ENCODE measurements around the gene PLIN3. TPM values are rescaled to one million over a fixed set of nuclear protein-coding genes. Genes with fewer than 3 reads are reported as not detected.

The PLIN3 gene
- total and polyA plus RNA-seq, 2 donors (not counting 1 experiment from before 2014, with no cell fraction given): 27.6 to 34.3 TPM

DNA sequence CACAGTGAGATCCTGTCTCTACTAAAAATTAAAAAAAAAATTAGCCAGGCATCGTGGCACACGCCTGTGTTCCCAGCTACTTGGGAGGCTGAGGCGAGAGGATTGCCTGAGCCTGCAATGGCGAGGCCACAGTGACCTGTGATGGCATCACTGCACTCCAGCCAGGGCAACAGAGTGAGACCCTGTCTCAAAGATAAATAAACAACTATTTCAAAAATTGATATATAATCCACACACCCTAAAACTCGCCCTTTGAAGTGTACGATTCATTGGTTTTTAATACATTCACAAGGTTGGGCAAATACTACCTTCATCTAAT is 23.9 kb downstream of the PLIN3 start:
- Histone ChIP-seq H3K9me3 (ENCODE audit: control extremely low read depth in 1 of 3, control insufficient read depth in 2 of 3, insufficient read depth in 1 of 3, low read length in 2 of 3) (no peaks in the 10 kb centered on the region), H3K9ac (ENCODE audit: low read length) (no peak overlapping the region), H2AFZ (ENCODE audit: insufficient read depth, low read depth, low read length, poor library complexity, severe bottlenecking) (no peak overlapping the region), H3K4me3 (ENCODE audit: control extremely low read depth in 1 of 5, extremely low read depth in 1 of 5, insufficient read depth in 1 of 5, low read depth in 2 of 5, low read length in 4 of 5) (no peak overlapping the region), H3K4me1 (ENCODE audit: control insufficient read depth in 2 of 2, insufficient read depth in 2 of 2, low read length in 2 of 2) (peaks cover 0 to 13% of the 10 kb centered on the region in 2 donors), H3K4me2 (replicated peaks; ENCODE audit: low read depth, low read length, poor library complexity, severe bottlenecking) (no peak overlapping the region), H3K27me3 (replicated peaks in 1 of 4; ENCODE audit: control extremely low read depth in 1 of 4, control insufficient read depth in 3 of 4, insufficient read depth in 4 of 4, low read length in 3 of 4) (no peaks in the 10 kb centered on the region), H3K36me3 (replicated peaks in 1 of 2; ENCODE audit: control extremely low read depth in 1 of 2, control insufficient read depth in 1 of 2, extremely low read depth in 1 of 2, insufficient read depth in 2 of 2, low read length in 1 of 2) (peaks cover 1 to 30% of the 10 kb centered on the region in 2 experiments), H3K27ac (ENCODE audit: low read length in 2 of 2) (no peak overlapping the region), H4K20me1 (ENCODE audit: control insufficient read depth, insufficient read depth, low read length, poor library complexity, severe bottlenecking) (no peaks in the 10 kb centered on the region), H3K79me2 (ENCODE audit: control insufficient read depth, insufficient read depth, low read length) (peaks cover 4% of the 10 kb centered on the region)
- TF ChIP-seq, protein P1, sequence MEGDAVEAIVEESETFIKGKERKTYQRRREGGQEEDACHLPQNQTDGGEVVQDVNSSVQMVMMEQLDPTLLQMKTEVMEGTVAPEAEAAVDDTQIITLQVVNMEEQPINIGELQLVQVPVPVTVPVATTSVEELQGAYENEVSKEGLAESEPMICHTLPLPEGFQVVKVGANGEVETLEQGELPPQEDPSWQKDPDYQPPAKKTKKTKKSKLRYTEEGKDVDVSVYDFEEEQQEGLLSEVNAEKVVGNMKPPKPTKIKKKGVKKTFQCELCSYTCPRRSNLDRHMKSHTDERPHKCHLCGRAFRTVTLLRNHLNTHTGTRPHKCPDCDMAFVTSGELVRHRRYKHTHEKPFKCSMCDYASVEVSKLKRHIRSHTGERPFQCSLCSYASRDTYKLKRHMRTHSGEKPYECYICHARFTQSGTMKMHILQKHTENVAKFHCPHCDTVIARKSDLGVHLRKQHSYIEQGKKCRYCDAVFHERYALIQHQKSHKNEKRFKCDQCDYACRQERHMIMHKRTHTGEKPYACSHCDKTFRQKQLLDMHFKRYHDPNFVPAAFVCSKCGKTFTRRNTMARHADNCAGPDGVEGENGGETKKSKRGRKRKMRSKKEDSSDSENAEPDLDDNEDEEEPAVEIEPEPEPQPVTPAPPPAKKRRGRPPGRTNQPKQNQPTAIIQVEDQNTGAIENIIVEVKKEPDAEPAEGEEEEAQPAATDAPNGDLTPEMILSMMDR (IDR thresholded peaks at IDR 0.05): no peak
- no peak for TF ChIP-seq EZH2 (IDR thresholded peaks at IDR 0.05; ENCODE audit: borderline replicate concordance, insufficient read depth, low read depth, low read length, poor library complexity, severe bottlenecking)
- no peaks in the 10 kb centered on the region for H3K9me3 Mint-ChIP-seq (ENCODE audit: insufficient read depth)
- no peak overlapping the region for H3K4me3 Mint-ChIP-seq
- intact Hi-C loops (cut with micrococcal nuclease): no loop called here
- ChIA-PET POLR2A (no interaction called here), CTCF (interaction anchor here (4.0 to 19.5 kb wide), 2 partner anchors 9 to 32 kb away, joined by 13 to 612 read pairs; no protein-coding TSS in a partner anchor)
- no peak overlapping the region for H3K27ac Mint-ChIP-seq
- H3K27me3 Mint-ChIP-seq: no peaks in the 10 kb centered on the region
- no peak for ATAC-seq (ENCODE audit: low read depth)
- no peak for DNase-seq
- 100% methylated on average over 6 of the region's 6 CpGs for WGBS (ENCODE audit: insufficient coverage)
- peaks cover 11% of the 10 kb centered on the region for H3K4me1 Mint-ChIP-seq

DNA sequence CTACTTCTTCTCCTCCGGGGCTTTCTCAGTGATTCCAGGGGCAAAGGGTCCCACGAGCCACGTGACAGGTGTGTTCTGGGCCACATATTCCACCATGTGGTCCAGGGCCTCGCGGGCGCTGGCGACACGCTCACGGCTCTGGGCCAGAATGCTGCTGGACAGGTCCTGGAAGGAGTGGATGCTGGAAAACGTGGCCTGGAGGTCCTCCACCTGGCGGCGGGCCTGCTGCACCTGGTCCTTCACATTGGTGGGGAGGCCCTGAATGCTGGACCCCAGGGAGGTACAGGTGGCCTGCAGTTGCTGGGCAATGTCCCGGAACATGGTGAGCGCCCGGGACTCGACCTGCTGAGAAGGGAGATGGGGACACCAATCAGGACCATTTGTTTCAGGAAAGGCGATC is 28.3 kb downstream of the PLIN3 start:
- WGBS (ENCODE audit: insufficient coverage): 98% methylated on average over 16 of the region's 17 CpGs
- CTCF ChIA-PET: interaction anchor here (1.6 kb wide), 1 partner anchor 12 kb away, joined by 4 read pairs; no protein-coding TSS in a partner anchor
- peaks cover 11% of the 10 kb centered on the region for H3K4me1 Mint-ChIP-seq
- no peaks in the 10 kb centered on the region for H3K9me3 Mint-ChIP-seq (ENCODE audit: insufficient read depth)
- intact Hi-C loops (cut with micrococcal nuclease): no loop called here
- Histone ChIP-seq H4K20me1 (ENCODE audit: control insufficient read depth, insufficient read depth, low read length, poor library complexity, severe bottlenecking) (no peaks in the 10 kb centered on the region), H2AFZ (ENCODE audit: insufficient read depth, low read depth, low read length, poor library complexity, severe bottlenecking) (no peak overlapping the region), H3K9ac (ENCODE audit: low read length) (no peak overlapping the region), H3K36me3 (replicated peaks in 1 of 2; ENCODE audit: control extremely low read depth in 1 of 2, control insufficient read depth in 1 of 2, extremely low read depth in 1 of 2, insufficient read depth in 2 of 2, low read length in 1 of 2) (peaks cover 0 to 16% of the 10 kb centered on the region in 2 experiments), H3K27ac (ENCODE audit: low read length in 2 of 2) (no peak overlapping the region), H3K4me1 (ENCODE audit: control insufficient read depth in 2 of 2, insufficient read depth in 2 of 2, low read length in 2 of 2) (peaks cover 0 to 13% of the 10 kb centered on the region in 2 donors), H3K4me3 (ENCODE audit: control extremely low read depth in 1 of 5, extremely low read depth in 1 of 5, insufficient read depth in 1 of 5, low read depth in 2 of 5, low read length in 4 of 5) (no peak overlapping the region), H3K79me2 (ENCODE audit: control insufficient read depth, insufficient read depth, low read length) (peaks cover 4% of the 10 kb centered on the region), H3K27me3 (replicated peaks in 1 of 4; ENCODE audit: control extremely low read depth in 1 of 4, control insufficient read depth in 3 of 4, insufficient read depth in 4 of 4, low read length in 3 of 4) (no peaks in the 10 kb centered on the region), H3K9me3 (ENCODE audit: control extremely low read depth in 1 of 3, control insufficient read depth in 2 of 3, insufficient read depth in 1 of 3, low read length in 2 of 3) (no peaks in the 10 kb centered on the region), H3K4me2 (replicated peaks; ENCODE audit: low read depth, low read length, poor library complexity, severe bottlenecking) (no peak overlapping the region)
- ATAC-seq (ENCODE audit: low read depth): no peak
- TF ChIP-seq, protein P1 (IDR thresholded peaks at IDR 0.05): no peak
- no peak for TF ChIP-seq EZH2 (IDR thresholded peaks at IDR 0.05; ENCODE audit: borderline replicate concordance, insufficient read depth, low read depth, low read length, poor library complexity, severe bottlenecking)
- POLR2A ChIA-PET: no interaction called here
- H3K4me3 Mint-ChIP-seq: no peak overlapping the region
- DNase-seq: no peak
- no peaks in the 10 kb centered on the region for H3K27me3 Mint-ChIP-seq
- H3K27ac Mint-ChIP-seq: no peak overlapping the region
